Measurements from ENCODE around the gene RPLP2.

RPLP2 gene

DNA sequence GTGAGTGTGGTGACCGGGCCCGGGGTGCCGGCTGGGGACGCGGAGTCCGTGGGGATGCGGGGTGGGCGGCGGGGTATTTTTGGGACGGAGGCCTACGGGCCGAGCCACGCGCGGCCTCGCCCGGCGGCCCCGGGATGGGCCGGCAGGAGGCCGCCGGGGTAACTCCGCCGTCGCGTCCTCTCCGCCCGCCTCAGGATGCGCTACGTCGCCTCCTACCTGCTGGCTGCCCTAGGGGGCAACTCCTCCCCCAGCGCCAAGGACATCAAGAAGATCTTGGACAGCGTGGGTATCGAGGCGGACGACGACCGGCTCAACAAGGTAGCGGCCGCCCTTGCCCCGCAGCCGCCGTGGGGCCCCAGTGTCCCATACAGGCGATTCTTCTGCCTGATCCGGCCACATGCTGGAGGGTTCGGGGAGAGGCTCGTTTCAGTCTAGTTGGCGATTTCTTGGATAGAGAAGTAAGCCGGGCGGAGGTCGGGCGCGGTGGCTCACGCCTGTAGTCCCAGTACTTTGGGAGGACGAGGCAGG lies 337 bp downstream of the RPLP2 start:
- DNase-seq: no peak

DNA sequence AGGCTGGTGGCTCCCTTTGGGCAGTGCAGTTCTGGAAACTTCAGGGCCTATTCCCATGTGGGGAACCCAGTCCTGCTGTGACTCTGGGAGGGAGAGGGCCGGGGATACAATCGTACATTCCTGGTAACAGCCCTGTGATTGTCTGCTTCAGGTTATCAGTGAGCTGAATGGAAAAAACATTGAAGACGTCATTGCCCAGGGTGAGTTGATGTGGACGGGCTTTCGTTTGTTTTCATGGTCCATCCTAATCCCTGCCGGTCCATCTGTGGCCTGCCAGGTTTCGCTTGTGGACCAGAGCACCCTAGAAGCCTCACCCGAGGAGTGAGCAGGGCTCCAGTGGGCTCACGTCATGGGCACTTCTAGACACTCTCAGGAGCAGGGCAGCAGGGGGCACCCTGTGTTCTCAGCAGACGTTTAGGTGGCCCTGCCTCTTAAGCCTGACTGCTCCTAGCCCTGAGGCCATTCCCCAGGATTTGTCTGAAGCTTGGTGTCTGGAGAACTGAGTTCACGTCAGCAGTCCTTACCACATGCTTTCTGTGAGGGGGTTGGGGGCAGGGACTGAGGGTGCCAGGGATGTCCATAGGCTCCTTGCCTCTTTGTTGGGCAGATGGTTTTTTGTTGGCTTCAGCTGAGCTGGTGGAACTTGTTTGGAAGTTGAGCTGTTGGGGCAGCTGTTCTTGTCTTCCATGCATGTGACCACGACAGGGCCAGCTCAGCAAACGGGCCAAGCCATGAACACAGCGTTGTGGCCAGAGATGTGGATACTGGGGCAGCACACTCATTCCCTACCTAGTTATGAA lies 1.9 kb downstream of the RPLP2 start:
- no peak for DNase-seq

DNA sequence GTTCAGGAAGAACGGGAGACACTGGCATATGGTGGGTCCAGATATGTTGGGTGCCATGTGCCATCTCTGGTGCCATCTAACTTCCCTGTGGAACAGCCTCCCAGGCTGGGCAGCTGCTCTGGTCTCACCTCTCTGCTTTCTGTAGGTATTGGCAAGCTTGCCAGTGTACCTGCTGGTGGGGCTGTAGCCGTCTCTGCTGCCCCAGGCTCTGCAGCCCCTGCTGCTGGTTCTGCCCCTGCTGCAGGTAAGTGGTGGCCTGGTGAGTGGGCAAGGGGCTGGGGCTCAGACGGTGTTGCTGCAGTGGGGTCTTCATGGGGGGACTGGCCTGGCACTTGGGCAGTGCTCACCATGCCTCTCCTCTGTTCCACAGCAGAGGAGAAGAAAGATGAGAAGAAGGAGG lies 2.6 kb downstream of the RPLP2 start:
- no peak for DNase-seq

DNA sequence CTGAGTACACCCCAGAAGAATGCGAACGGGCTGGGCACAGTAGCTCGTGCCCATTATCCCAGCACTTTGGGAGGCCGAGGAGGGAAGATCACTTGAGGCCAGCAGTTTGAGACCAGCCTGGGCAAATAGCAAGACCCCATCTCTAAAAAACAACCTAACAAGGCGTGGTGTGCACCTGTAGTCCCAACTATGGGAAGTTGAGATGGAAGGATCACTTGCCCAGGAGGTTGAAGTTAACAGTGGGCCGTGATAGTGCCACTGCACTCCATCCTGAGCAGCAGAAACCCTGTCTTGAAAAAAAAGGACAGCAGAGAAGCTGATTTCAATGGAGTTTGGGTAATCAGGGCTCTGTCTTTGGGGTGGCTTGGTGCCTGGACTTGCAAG lies 3.3 kb downstream of the RPLP2 start:
- no peak for DNase-seq

DNA sequence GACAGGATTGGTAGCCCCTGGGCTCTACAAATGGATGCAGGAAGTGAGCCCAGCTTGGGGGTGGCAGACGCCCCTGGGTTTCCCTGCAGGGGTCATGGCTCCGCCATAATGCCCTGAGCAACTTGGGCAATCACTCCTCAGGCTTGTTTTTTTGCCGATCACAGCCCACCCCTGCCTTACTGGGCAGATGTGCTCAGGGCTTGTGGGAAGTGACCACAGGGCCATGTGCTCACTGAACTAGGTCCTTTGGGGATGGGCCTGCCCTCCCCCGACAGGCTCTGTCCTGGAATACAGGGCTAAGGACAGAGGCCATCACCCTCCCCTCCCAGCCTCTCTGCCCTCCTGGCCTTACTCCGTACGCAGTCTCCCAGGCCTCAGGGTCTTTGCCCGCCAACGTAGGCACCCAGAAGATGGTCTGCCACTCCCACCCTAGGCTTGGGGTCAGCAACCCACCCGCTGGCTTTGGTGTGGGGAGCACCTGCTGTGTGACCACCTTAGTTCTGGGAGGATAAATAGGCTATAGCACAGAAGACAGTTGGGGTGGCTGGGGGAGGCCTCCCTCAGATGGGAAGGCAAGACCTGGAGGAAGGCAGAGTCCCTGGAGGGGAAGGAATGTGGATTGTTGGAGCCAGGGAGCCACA lies 3.8 kb downstream of the RPLP2 start:
- no peak for DNase-seq

DNA sequence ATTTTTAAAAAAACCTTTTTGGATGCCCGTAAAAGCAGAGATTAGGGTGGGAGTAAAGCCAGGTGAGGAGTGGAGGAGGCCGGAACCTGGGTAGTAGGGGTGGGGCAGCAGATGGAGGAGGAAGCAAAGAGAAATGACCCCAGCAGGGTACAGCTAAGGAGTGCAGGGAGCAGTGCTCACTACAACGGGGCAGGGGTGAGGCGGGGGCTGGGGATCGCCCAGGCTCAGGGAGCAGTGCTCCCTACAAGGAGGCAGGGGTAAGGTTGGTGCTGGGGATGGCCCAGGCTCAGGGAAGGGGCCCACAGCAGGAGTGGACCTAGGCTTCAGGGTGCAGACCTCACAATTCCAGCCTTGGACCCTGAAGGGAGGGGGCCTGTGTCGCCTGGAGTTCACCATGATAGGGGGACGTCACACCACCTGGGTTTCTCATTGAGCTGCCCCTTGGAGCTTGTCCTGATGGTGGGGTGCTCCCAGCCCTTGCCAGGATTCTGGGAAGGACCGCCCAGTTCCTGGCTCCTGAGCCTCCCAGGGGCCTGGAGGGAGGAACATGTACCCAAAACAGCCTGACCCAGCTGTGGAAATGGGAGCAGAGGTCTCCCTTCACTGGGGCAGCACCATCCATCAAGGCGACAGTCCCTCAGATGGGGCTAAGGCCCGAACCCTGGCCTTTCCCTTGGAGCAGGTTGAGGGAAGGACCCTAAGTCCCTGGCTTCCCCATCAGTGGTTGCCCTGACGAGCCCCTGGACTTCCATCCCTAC lies 6.1 kb downstream of the RPLP2 start:
- no peak for DNase-seq

DNA sequence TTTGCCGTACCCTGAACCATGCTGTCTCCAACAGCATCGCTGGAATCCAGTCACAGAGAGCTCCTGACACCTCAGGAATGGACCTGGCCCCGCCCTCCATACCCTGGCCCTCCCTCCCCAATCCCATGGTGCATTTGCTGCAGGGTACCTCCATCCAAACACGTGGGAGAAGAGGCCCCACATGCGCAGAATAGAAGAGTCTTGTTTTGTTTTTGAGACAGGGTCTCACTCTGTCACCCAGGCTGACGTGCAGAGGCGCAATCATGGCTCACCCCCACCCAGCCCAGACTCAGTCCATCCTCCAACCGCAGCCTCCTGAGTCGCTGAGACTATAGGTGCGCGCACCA lies 6.6 kb downstream of the RPLP2 start:
- DNase-seq: no peak

DNA sequence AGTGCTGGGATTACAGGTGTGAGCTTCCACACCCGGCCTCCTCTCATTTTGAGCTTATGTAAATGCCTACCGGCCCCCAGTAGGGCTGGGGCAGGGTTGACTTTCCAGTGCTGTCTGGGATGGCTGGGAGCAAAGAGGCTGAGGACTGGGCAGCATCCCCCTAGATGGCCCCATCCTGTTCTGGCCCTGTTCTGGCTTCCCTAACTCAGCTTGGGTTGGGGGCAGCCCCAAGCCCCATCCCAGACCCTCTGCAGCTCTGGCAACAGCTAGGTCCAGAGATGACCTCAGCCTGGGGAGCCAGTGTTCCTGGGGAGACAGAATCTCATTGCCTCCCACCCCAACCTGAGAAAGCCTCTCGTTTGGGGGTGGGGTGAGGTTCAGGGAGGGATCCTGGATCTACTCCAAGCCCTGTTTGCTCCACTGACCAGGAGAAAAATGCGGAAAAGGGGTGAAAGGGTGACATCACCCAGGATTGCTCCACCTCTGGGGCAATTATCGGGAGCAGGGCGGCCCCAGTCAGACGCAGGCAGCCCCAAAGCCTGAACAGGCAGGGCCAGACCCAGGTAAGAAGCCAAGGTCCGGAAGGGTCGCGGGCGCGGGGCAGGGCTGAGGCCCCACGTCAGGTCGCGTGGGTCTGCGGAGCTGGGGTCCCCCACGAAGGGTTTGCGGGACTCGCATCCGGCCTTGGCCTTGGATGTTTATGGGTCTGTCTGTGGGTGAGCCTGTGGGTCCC lies 8.8 kb downstream of the RPLP2 start, which contains the start of gene PNPLA2:
Gene PNPLA2 (plus strand): TSS at position 519 of the 733 bp plus-strand sequence. CDS start 805 bp downstream, outside the sequence.
- DNase-seq: no peak

DNA sequence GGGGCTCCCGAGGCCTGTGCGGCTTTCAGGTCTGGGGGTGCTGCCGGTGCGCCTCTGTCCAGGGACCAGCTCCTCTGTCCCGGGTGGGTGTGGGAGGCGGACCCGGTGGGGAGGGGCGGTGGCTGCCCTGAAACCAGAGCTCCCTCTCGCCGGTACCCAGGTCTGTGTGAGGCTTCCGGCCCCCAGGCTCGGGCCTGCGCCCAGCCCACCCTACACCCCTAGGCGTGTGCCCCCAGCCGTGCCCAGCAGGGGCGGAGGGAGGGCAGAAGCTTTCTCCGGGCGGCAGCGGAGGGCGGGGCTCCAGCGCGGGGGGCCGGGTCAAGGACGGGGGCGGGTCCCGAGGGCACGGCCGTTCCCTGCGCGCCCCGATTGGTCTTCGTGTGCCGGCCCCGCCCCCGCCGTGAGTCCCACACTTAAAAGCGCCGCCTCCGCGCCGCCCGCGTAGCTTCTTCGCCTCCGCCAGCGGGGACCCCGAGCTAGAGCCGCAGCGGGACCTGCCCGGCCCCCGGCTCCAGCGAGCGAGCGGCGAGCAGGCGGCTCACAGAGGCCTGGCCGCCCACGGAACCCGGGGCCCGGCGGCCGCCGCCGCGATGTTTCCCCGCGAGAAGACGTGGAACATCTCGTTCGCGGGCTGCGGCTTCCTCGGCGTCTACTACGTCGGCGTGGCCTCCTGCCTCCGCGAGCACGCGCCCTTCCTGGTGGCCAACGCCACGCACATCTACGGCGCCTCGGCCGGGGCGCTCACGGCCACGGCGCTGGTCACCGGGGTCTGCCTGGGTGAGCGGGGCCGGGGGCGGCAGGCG lies 9.6 kb downstream of the RPLP2 start:
- peak; percentile 87 to 92 for DNase-seq

DNA sequence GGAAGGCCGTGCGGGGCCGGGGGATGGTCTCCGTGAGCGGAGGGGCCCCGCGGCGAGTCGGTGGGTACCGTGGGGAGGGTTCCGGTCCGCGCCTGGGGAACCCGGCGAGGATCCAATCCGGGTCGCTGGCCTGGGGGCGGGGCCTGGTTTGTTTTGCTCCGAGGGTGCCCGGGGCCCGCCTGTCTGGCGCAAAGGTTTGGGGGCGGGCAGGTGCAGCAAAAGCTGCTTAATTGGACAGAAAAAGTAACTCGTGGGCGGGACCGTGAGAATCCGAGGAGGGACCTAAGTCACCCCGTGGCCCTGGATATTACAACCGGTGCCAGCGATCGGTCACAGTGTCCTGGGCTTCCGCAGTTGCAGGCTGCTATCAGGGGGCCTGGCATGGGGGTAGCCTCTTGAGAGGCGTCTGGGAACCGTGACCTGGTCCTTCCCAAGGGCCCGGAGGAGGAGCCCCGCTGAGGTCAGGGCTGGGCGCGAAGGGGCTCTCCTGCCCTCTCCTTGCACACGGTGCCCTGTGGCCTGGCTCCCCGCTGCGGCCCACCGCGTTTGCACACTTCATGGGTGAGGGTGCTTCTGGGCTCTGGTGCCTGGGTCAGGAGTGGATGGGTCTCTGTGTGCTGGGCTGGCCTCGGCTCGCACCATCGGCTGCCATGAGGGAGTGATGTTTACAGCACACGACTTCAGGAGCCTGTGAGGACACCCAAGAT lies 10.3 kb downstream of the RPLP2 start:
- DNase-seq: no peak

DNA sequence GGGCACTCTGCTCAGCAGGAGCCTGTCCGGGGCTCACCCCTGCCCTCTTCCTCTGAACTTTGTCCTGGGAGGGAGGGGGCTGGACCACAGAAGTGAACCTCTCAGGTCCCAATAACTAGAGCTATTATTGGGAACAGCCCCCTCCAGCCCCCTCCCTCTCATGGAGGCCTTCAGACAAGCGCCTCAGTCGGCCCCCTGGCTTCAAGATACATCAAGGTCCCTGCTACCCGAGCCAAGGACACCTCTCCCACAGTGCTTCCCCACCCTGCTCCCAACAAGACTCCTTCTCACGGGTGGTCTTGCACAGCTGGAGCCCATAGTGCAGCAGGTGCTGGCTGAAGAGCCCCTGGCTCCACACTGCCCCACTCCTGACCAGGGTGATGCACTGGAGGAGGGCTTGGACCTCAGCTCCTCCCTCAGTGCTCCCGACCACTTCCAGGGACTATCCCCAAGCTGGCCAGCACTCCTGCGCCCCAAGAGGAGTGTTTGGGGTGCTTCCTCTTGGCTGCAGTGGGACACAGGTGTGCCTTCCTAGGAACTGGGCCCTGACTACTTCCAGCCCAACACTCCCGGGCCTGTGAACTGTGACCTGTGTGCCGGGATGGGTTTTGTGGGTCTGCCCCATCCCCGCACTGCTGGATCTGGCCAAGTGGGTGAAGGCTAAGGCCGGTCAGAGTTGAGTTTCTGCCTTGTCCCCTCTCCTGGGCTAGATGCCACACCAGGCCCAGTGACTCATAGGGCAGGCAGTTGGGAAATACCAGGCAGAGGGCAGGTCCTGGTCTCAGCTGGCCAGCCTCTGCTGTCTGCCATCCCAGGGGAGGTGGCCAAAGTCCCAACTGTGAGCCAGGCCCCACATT lies 11.1 kb downstream of the RPLP2 start:
- DNase-seq: no peak

DNA sequence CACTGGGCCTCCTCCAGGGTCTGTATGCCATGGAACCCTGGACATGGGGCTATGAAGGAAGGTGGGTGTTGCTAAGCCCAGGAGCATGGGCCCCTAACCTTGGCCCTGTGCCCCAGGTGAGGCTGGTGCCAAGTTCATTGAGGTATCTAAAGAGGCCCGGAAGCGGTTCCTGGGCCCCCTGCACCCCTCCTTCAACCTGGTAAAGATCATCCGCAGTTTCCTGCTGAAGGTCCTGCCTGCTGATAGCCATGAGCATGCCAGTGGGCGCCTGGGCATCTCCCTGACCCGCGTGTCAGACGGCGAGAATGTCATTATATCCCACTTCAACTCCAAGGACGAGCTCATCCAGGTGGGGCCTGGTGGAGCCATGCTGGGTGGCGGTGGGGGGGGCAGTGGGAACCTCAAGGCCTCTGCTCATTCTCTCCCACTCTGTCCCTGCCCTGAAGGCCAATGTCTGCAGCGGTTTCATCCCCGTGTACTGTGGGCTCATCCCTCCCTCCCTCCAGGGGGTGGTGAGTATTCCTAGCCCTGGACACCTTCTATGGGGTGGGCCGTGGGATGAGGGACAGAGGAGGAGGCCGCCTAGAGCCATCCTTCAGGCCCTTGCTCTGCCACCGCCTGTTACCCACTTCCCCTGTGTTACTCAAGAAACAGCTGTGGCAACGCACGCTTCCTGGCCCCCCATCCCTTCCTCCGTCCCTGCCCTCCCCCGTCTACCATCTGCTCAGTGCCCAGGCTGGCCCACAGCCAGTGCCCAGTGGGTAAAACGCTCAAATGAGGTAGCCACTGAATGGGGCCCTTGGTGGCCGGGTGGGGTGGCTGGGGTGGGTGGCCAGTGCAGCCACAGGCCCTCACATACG lies 12.0 kb downstream of the RPLP2 start:
- no peak for DNase-seq

DNA sequence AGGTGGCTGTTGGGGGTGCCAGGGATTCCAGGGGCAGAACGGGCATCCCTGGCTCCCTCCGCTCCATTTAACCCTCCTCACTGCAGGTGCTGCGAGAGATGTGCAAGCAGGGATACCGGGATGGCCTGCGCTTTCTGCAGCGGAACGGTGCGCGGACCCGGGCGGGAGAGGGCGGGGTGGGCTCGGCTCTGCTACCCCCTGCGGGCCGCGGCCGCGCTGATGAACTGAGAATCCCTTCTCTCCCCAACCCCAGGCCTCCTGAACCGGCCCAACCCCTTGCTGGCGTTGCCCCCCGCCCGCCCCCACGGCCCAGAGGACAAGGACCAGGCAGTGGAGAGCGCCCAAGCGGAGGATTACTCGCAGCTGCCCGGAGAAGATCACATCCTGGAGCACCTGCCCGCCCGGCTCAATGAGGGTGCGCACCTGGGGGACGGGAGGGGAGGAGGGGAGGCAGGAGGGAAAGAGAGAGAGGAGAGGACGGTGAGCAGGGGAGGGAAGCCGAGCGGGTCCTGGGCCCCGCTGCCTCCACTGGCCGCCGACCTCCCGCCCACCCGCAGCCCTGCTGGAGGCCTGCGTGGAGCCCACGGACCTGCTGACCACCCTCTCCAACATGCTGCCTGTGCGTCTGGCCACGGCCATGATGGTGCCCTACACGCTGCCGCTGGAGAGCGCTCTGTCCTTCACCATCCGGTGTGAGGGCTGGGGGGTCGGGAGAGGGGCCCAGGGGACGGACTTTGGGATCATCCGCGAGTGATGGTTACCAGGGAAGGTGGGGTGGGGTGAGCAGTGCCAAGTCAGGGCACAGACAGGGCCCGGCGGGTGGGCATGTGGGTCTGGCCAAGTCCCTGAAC lies 13.9 kb downstream of the RPLP2 start:
- DNase-seq: no peak

DNA sequence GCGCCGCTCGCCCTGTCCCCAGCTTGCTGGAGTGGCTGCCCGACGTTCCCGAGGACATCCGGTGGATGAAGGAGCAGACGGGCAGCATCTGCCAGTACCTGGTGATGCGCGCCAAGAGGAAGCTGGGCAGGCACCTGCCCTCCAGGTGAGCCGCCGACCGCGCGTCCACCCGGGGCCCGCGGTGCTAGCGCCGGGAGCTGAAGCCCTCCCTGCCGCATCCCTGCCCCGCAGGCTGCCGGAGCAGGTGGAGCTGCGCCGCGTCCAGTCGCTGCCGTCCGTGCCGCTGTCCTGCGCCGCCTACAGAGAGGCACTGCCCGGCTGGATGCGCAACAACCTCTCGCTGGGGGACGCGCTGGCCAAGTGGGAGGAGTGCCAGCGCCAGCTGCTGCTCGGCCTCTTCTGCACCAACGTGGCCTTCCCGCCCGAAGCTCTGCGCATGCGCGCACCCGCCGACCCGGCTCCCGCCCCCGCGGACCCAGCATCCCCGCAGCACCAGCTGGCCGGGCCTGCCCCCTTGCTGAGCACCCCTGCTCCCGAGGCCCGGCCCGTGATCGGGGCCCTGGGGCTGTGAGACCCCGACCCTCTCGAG lies 14.6 kb downstream of the RPLP2 start:
- DNase-seq: no peak

DNA sequence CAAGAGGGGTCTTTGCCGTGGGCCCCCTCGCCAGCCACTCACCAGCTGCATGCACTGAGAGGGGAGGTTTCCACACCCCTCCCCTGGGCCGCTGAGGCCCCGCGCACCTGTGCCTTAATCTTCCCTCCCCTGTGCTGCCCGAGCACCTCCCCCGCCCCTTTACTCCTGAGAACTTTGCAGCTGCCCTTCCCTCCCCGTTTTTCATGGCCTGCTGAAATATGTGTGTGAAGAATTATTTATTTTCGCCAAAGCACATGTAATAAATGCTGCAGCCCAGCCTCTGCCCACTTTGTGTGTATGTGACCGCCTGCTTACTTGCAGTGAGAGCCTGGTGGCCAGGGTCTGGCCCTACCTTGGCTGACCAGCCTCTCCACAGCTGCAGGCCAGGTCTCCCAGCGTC lies 15.2 kb downstream of the RPLP2 start:
- DNase-seq: no peak

DNA sequence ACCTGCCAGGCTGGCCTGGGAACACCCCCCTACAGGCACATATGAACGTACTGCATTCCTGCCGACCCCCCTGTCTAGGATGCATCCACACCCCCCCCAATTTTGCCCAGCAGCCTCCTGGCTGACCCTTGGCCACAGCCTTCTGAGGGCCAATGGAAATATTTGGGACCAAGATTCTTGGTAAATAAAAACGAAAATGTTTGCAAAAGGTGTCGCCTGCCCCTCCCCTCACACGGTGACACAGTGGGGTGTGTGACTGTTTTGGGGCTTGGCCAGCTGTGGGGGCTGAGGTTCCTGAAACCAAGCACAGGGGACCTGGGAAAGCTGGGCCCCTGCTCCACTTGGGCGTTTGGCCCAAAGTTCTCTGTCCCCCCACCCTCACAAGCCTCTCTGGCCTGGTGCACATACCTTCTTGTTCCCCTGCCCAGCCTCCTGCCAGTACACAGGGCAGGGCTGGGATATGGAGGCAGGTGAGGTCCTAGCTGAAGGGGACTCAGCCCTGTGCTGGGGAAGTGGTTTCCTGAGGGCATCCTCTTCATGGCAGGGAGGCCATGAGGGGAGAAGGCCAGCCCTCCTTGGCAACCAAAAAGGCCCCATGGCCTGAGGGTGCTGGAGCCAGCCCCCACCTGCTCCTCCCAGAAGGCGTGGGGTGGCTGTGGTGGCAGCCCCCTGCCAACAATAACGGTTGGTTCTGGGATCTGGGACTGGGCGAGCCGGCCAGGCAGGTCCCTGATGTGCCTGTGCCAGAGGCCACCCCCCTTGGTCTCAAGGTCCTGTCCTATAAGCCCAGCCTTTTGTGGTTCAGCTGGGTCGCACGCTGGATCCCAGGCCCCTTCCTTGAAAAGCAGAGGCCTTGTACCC lies 15.8 kb downstream of the RPLP2 start:
- no peak for DNase-seq

DNA sequence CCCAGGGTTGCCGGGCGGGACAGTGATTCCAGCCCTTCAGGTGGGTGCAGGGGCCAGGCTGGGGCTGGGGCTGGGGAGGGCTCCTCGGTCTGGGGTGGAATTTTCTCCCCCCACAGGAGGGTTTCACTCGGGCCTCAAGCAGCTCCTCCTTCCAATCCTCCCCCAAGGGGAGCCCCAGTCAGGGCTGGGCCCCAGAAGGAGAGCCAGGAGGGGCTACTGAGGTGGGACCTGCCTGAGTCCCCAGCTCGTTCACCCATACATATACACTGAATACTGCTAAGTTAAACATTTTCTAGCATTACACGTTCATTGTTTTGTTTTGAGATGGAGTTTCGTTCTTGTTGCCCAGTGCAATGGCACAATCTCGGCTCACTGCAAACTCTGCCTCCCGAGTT lies 16.5 kb downstream of the RPLP2 start:
- DNase-seq: no peak

Measured in NCI-H1930 (cell line).